ENCODE results near the gene ABHD16B.

Gene ABHD16B

GRCh38 chr20:63903796-63904561, 42.7 kb downstream of the ABHD16B start:
- Histone ChIP-seq H3K9ac (ENCODE audit: low read length) (no peak overlapping the region), H3K36me3 (ENCODE audit: control insufficient read depth, insufficient read depth, low read length) (no peaks in the 10 kb centered on the region), H3K4me3 (ENCODE audit: low read length) (no peak overlapping the region), H3K27me3 (ENCODE audit: control insufficient read depth, insufficient read depth, low read length) (no peaks in the 10 kb centered on the region), H3K4me1 (ENCODE audit: control insufficient read depth, insufficient read depth, low read length) (no peaks in the 10 kb centered on the region), H3K27ac (ENCODE audit: low read depth, low read length) (no peak overlapping the region)

- Histone ChIP-seq H3K27me3 (ENCODE audit: control insufficient read depth, insufficient read depth, low read length) (no peaks in the 10 kb centered on the region), H3K36me3 (ENCODE audit: control insufficient read depth, insufficient read depth, low read length) (no peaks in the 10 kb centered on the region), H3K27ac (ENCODE audit: low read depth, low read length) (no peak overlapping the region), H3K4me1 (ENCODE audit: control insufficient read depth, insufficient read depth, low read length) (no peaks in the 10 kb centered on the region), H3K9ac (ENCODE audit: low read length) (no peak overlapping the region), H3K4me3 (ENCODE audit: low read length) (no peak overlapping the region)
Measured at GRCh38 chr20:63908008-63908682, 46.8 kb downstream of the ABHD16B start.

- H3K4me1 ChIP-seq (ENCODE audit: control insufficient read depth, insufficient read depth, low read length), result no peaks in the 10 kb centered on the region
- no peak overlapping the region for H3K9ac ChIP-seq (ENCODE audit: low read length)
- no peak overlapping the region for H3K27ac ChIP-seq (ENCODE audit: low read depth, low read length)
Measured at GRCh38 chr20:63911176-63911575, 49.9 kb downstream of the ABHD16B start.

More at GRCh38 chr20:63911176-63911575, 49.9 kb downstream of the ABHD16B start:
- Histone ChIP-seq H3K27me3 (ENCODE audit: control insufficient read depth, insufficient read depth, low read length) (no peaks in the 10 kb centered on the region), H3K4me3 (ENCODE audit: low read length) (no peak overlapping the region), H3K36me3 (ENCODE audit: control insufficient read depth, insufficient read depth, low read length) (no peaks in the 10 kb centered on the region)

Measured in rectal smooth muscle tissue (tissue), 1 donor.